NCI-H460 (cell line): ENCODE results near the gene CTDSP1. TPM values are rescaled to one million over a fixed set of nuclear protein-coding genes. Genes with fewer than 3 reads are reported as not detected.

Experiments used
- DNase-seq: peaks from one replicate; pipeline ENCODE4 v3.0.0-alpha.2; 2016; ENCODE audit warnings: low read depth; ENCODE audit errors: extremely low read depth
- total RNA-seq: library from RNA; depleted of rRNA; stranded (reverse); fragments of >200 nt; shearing (Covaris generic); gene quantifications from 2 replicates; pipeline ENCODE4 v1.2.3, GENCODE V29; 2014

CTDSP1 gene
- total RNA-seq, 1 experiment from 2014 or later, result 68.7 TPM

GRCh38 chr2:218419630-218420216, 20.1 kb downstream of the CTDSP1 start:
- no peak for DNase-seq

GRCh38 chr2:218421027-218421426, 21.4 kb downstream of the CTDSP1 start:
- no peak for DNase-seq

- DNase-seq, result no peak
These were observed 22.9 kb downstream of the CTDSP1 start for GRCh38 chr2:218422403-218423086.

- no peak for DNase-seq
These were observed 23.9 kb downstream of the CTDSP1 start for GRCh38 chr2:218423584-218423983.

GRCh38 chr2:218425531-218425930, 25.9 kb downstream of the CTDSP1 start:
- DNase-seq, result no peak

- DNase-seq, result no peak
These were observed 28.1 kb downstream of the CTDSP1 start for GRCh38 chr2:218427741-218428140.

- no peak for DNase-seq
These were observed 29.3 kb downstream of the CTDSP1 start for GRCh38 chr2:218428846-218429558.

- no peak for DNase-seq
These were observed 30.4 kb downstream of the CTDSP1 start for GRCh38 chr2:218429911-218430692.

GRCh38 chr2:218430721-218431120, 31.1 kb downstream of the CTDSP1 start:
- no peak for DNase-seq

- DNase-seq, result no peak
These were observed 32.2 kb downstream of the CTDSP1 start for GRCh38 chr2:218431878-218432277.

- DNase-seq, result no peak
These were observed 33.2 kb downstream of the CTDSP1 start for GRCh38 chr2:218432676-218433365.

- DNase-seq, result no peak
These were observed 34.8 kb downstream of the CTDSP1 start for GRCh38 chr2:218434456-218434855.

- DNase-seq, result no peak
These were observed 35.6 kb downstream of the CTDSP1 start for GRCh38 chr2:218435003-218435982.

- no peak for DNase-seq
These were observed 37.3 kb downstream of the CTDSP1 start for GRCh38 chr2:218436992-218437391.

- DNase-seq, result no peak
These were observed 38.3 kb downstream of the CTDSP1 start for GRCh38 chr2:218437969-218438368.

GRCh38 chr2:218438596-218438995, 38.9 kb downstream of the CTDSP1 start:
- no peak for DNase-seq

- no peak for DNase-seq
These were observed 45.2 kb downstream of the CTDSP1 start for GRCh38 chr2:218444692-218445357.

- DNase-seq, result no peak
These were observed 45.9 kb downstream of the CTDSP1 start for GRCh38 chr2:218445602-218446001.

- DNase-seq, result no peak
These were observed 46.9 kb downstream of the CTDSP1 start for GRCh38 chr2:218446547-218446946.
